H1 (cell line): Measurements from ENCODE around the gene ATMIN. TPM values are rescaled to one million over a fixed set of nuclear protein-coding genes. Genes with fewer than 3 reads are reported as not detected.

Source experiments
- CHD7 ChIP-seq: fragments of 300-600 bp; sonication (generic); IDR thresholded peaks from 2 replicates; pipeline ENCODE4 v1.7.1; 2012; ENCODE audit warnings: low read length, moderate library complexity, mild to moderate bottlenecking, inconsistent platforms; ENCODE audit not compliant: insufficient replicate concordance
- HDAC2 ChIP-seq, 2 experiments: fragments of 300-600 bp in 1 of 2; sonication (generic) in 1 of 2; IDR thresholded peaks; 2 replicates each; pipeline ENCODE4 v1.6.1; 2011 to 2012; ENCODE audit warnings: low read depth in 2 of 2, low read length in 2 of 2, mild to moderate bottlenecking in 2 of 2, moderate library complexity in 2 of 2, borderline replicate concordance in 1 of 2, inconsistent platforms in 1 of 2
- JUND ChIP-seq: IDR thresholded peaks from 2 replicates; pipeline ENCODE4 v1.6.1; 2011; ENCODE audit warnings: mild to moderate bottlenecking, improper control_type of control experiment, low read length
- POLR2A ChIP-seq, 2 experiments: IDR thresholded peaks; 1 replicate in 1 of 2; 2 replicates in 1 of 2; pipeline ENCODE4 v1.6.1; 2011; ENCODE audit warnings: low read depth in 2 of 2, low read length in 2 of 2, mild to moderate bottlenecking in 2 of 2; ENCODE audit errors: control extremely low read depth in 1 of 2
- RAD21 ChIP-seq, 2 experiments: IDR thresholded peaks in 1 of 2; conservative IDR thresholded peaks in 1 of 2; 2 replicates each; pipeline ENCODE4 v1.6.1; 2011; ENCODE audit warnings: low read depth in 2 of 2, low read length in 2 of 2, improper control_type of control experiment in 1 of 2, inconsistent platforms in 1 of 2, mild to moderate bottlenecking in 1 of 2, moderate library complexity in 1 of 2
- RNF2 ChIP-seq: fragments of 200-900, 300-1000 bp; sonication (generic); IDR thresholded peaks from 2 replicates; pipeline ENCODE4 v1.7.1; 2016; ENCODE audit warnings: borderline replicate concordance, low read depth, mild to moderate bottlenecking, antibody characterized with exemption, low read length; ENCODE audit not compliant: poor library complexity, severe bottlenecking; ENCODE audit errors: missing control alignments
- SP4 ChIP-seq: IDR thresholded peaks from 2 replicates; pipeline ENCODE4 v1.6.1; 2012; ENCODE audit warnings: low read length, inconsistent platforms
- TAF7 ChIP-seq: optimal IDR thresholded peaks from 2 replicates; pipeline ENCODE3; 2011; ENCODE audit warnings: low read depth, mild to moderate bottlenecking, inconsistent platforms, low read length, moderate library complexity, borderline replicate concordance
- polyA plus RNA-seq, 7 experiments: library from polyadenylated mRNA; depleted of rRNA in 3 of 7; stranded (reverse) in 5 of 7; unstranded in 2 of 7; fragments of >200 nt in 5 of 7; fragments of 200-250 nt in 2 of 7; gene quantifications; 1 replicate in 5 of 7; 2 replicates in 1 of 7; 4 replicates in 1 of 7; pipeline versions ENCODE4 v1.2.1 to v1.2.3, GENCODE V29; 2011 to 2013; ENCODE audit warnings: missing spikeins in 2 of 7, mixed read lengths in 2 of 7
- total RNA-seq: library from RNA; stranded (reverse); fragmentation: NEBNext Ultra II Directional; extraction: Animal tissue kit (Norgen Biotek cat#: 25700); gene quantifications from 2 replicates; pipeline ENCODE4 v1.2.1, GENCODE V29; 2021

Gene ATMIN
- total and polyA plus RNA-seq, 2 of the 8 experiments (the other 6 are each of a cell fraction or from before 2014, with no cell fraction given) = 34.8 to 59.8 TPM

GRCh38 chr16:81008505-81008789, 27.2 kb upstream of the ATMIN start (continued):
- no peak for TF ChIP-seq CHD7
- TF ChIP-seq HDAC2 (IDR thresholded peaks at IDR 0.05; ENCODE audit: borderline replicate concordance in 1 of 2, low read depth in 2 of 2, low read length in 2 of 2) = no peak
- no peak for TF ChIP-seq SP4
- TF ChIP-seq RAD21 (IDR thresholded peaks at IDR 0.05 in 1 of 2, conservative IDR thresholded peaks at IDR 0.05 in 1 of 2; ENCODE audit: low read depth in 2 of 2, low read length in 2 of 2) = no peak
- no peak for TF ChIP-seq JUND
- TF ChIP-seq POLR2A (IDR thresholded peaks at IDR 0.05; ENCODE audit: control extremely low read depth in 1 of 2, low read depth in 2 of 2, low read length in 2 of 2) = no peak
- no peak for TF ChIP-seq TAF7
- TF ChIP-seq RNF2 = no peak
